HG03066 (cell line): ENCODE measurements around the gene STYXL2.
A peak's percentile ranks its signal among the peaks of the same experiment; 100 is the strongest.

ENCODE experiments used
- ATAC-seq: cut with Tn5 transposase; IDR thresholded peaks from one replicate; pipeline ENCODE4 v1.9.1; 2021; ENCODE audit warnings: low read depth; ENCODE audit not compliant: unreplicated experiment

STYXL2 gene

GRCh38 chr1:167093846-167094516, at the start of gene STYXL2:
TSS of gene STYXL2 (plus strand) at chr1:167094075. CDS start at chr1:167094850, 775 bp downstream.
- ATAC-seq, result no peak

GRCh38 chr1:167051907-167052306, 42.0 kb upstream of the STYXL2 start:
- ATAC-seq, result no peak

GRCh38 chr1:167052389-167052788, 41.5 kb upstream of the STYXL2 start:
- ATAC-seq, result no peak

- no peak for ATAC-seq
Observed at GRCh38 chr1:167054531-167054930, 39.3 kb upstream of the STYXL2 start.

GRCh38 chr1:167054946-167055630, 38.8 kb upstream of the STYXL2 start:
- no peak for ATAC-seq

- ATAC-seq, result no peak
Observed at GRCh38 chr1:167056529-167057231, 37.2 kb upstream of the STYXL2 start.

- ATAC-seq, result no peak
Observed at GRCh38 chr1:167057241-167057688, 36.6 kb upstream of the STYXL2 start.

GRCh38 chr1:167059045-167059808, 34.6 kb upstream of the STYXL2 start:
- no peak for ATAC-seq

- ATAC-seq, result no peak
Observed at GRCh38 chr1:167059809-167060107, 34.1 kb upstream of the STYXL2 start.

- ATAC-seq, result no peak
Observed at GRCh38 chr1:167060141-167061072, 33.5 kb upstream of the STYXL2 start.

GRCh38 chr1:167061073-167061464, 32.8 kb upstream of the STYXL2 start:
- ATAC-seq, result no peak

- ATAC-seq, result no peak
Observed at GRCh38 chr1:167064621-167065020, 29.3 kb upstream of the STYXL2 start.

- no peak for ATAC-seq
Observed at GRCh38 chr1:167065471-167065870, 28.4 kb upstream of the STYXL2 start.

- peak; percentile 82 for ATAC-seq
Observed at GRCh38 chr1:167066333-167067122, 27.3 kb upstream of the STYXL2 start.

- ATAC-seq, result no peak
Observed at GRCh38 chr1:167067904-167068303, 26.0 kb upstream of the STYXL2 start.

GRCh38 chr1:167068761-167069160, 25.1 kb upstream of the STYXL2 start:
- no peak for ATAC-seq

GRCh38 chr1:167071286-167071685, 22.6 kb upstream of the STYXL2 start:
- no peak for ATAC-seq

GRCh38 chr1:167076136-167076710, 17.7 kb upstream of the STYXL2 start:
- no peak for ATAC-seq
